Activated naive CD4-positive, alpha-beta T cell (primary cell): ENCODE data around the gene GVQW3.
A peak's percentile ranks its signal among the peaks of the same experiment; 100 is the strongest.
"Not testable (repeated sequence)": the region's sequence is repeated elsewhere in the genome, so short reads cannot be mapped to it uniquely, and the experiment has no call there.

Experiments used
- DNase-seq, 4 experiments: peaks; one replicate each; lab custom pipeline; 2025; lab: John Stamatoyannopoulos, UW

Gene GVQW3

GRCh38 chr11:76388408-76388807 lies 7.3 kb downstream of the GVQW3 start:
- no peak for DNase-seq

GRCh38 chr11:76391021-76391420 lies 9.9 kb downstream of the GVQW3 start:
- DNase-seq, result no peak

- DNase-seq, result no peak
These were observed 10.8 kb downstream of the GVQW3 start for GRCh38 chr11:76391811-76392475.

- DNase-seq, result no peak
These were observed 11.7 kb downstream of the GVQW3 start for GRCh38 chr11:76392870-76393269.

GRCh38 chr11:76394411-76394810 lies 13.3 kb downstream of the GVQW3 start:
- no peak for DNase-seq

GRCh38 chr11:76395296-76395695 lies 14.2 kb downstream of the GVQW3 start:
- DNase-seq, result no peak

- DNase-seq, result no peak
These were observed 16.3 kb downstream of the GVQW3 start for GRCh38 chr11:76397383-76397782.

- no peak for DNase-seq
These were observed 19.8 kb downstream of the GVQW3 start for GRCh38 chr11:76400967-76401366.

GRCh38 chr11:76401484-76401883 lies 20.4 kb downstream of the GVQW3 start:
- DNase-seq, result not testable (repeated sequence)

- no peak for DNase-seq
These were observed 25.2 kb downstream of the GVQW3 start for GRCh38 chr11:76406359-76406758.

- no peak for DNase-seq
These were observed 27.2 kb downstream of the GVQW3 start for GRCh38 chr11:76408171-76408965.

- DNase-seq, result no peak
These were observed 29.8 kb downstream of the GVQW3 start for GRCh38 chr11:76410851-76411357.

GRCh38 chr11:76415073-76415472 lies 34.0 kb downstream of the GVQW3 start:
- no peak for DNase-seq

GRCh38 chr11:76419896-76420295 lies 38.8 kb downstream of the GVQW3 start:
- DNase-seq, result no peak

- DNase-seq, result no peak
These were observed 43.3 kb downstream of the GVQW3 start for GRCh38 chr11:76424379-76424778.

GRCh38 chr11:76424891-76425290 lies 43.8 kb downstream of the GVQW3 start:
- DNase-seq, result no peak

- no peak for DNase-seq
These were observed 45.5 kb downstream of the GVQW3 start for GRCh38 chr11:76426660-76427059.

GRCh38 chr11:76436020-76436419 lies 54.9 kb downstream of the GVQW3 start:
- no peak for DNase-seq

GRCh38 chr11:76443268-76443980 lies 62.3 kb downstream of the GVQW3 start:
- DNase-seq, result no peak

GRCh38 chr11:76444065-76444383 lies 62.9 kb downstream of the GVQW3 start:
- no peak for DNase-seq

GRCh38 chr11:76444384-76445120 lies 63.4 kb downstream of the GVQW3 start, which contains the start of gene EMSY:
Gene EMSY (plus strand): TSS chr11:76445018. CDS start chr11:76446939, 1,921 bp downstream.
- peak; percentile 75 to 86 (median 84) for DNase-seq
